ENCODE data around the gene RBMS3.

- TF ChIP-seq CTCF (IDR thresholded peaks at IDR 0.05) (no peak), JUN (CRISPR knock-in tag; IDR thresholded peaks at IDR 0.05) (no peak), CREM (CRISPR knock-in tag; IDR thresholded peaks at IDR 0.05) (no peak), USF1 (CRISPR knock-in tag; IDR thresholded peaks at IDR 0.05) (no peak), PRRX2 (CRISPR knock-in tag; IDR thresholded peaks at IDR 0.05) (no peak), MLX (CRISPR knock-in tag; IDR thresholded peaks at IDR 0.05) (no peak), IRF2 (CRISPR knock-in tag; IDR thresholded peaks at IDR 0.05; ENCODE audit: borderline replicate concordance, low read depth) (no peak), ZNF138 (CRISPR knock-in tag; conservative IDR thresholded peaks at IDR 0.05) (no peak), TEAD4 (CRISPR knock-in tag; IDR thresholded peaks at IDR 0.05) (no peak), ATF3 (CRISPR knock-in tag; conservative IDR thresholded peaks at IDR 0.05) (no peak), ARID4B (CRISPR knock-in tag; IDR thresholded peaks at IDR 0.05; ENCODE audit: borderline replicate concordance) (no peak), RORB (CRISPR knock-in tag; IDR thresholded peaks at IDR 0.05) (no peak)
These were observed 157.7 kb downstream of the RBMS3 start for GRCh38 chr3:29438580-29438979.

Measured in WTC11 (cell line).